IPS-15b (cell line): ENCODE results near the gene PCBP4.
"Not testable (repeated sequence)": the region's sequence is repeated elsewhere in the genome, so short reads cannot be mapped to it uniquely, and the experiment has no call there.

Source experiments
- H3K27me3 ChIP-seq: one replicate; pipeline ENCODE4 v1.6.1; 2013; ENCODE audit warnings: low read length; ENCODE audit not compliant: control insufficient read depth, insufficient read depth
- H3K36me3 ChIP-seq: one replicate; pipeline ENCODE4 v1.6.1; 2013; ENCODE audit warnings: low read length; ENCODE audit not compliant: control insufficient read depth, insufficient read depth
- H3K4me1 ChIP-seq: one replicate; pipeline ENCODE4 v1.6.1; 2013; ENCODE audit warnings: mild to moderate bottlenecking, low read length; ENCODE audit not compliant: control insufficient read depth, insufficient read depth
- H3K4me3 ChIP-seq: one replicate; pipeline ENCODE4 v1.5.1; 2013; ENCODE audit warnings: low read depth, low read length
- H3K9ac ChIP-seq: one replicate; pipeline ENCODE4 v1.6.1; 2013; ENCODE audit warnings: low read depth, mild to moderate bottlenecking, low read length
- H3K9me3 ChIP-seq: one replicate; pipeline ENCODE4 v1.6.1; 2013; ENCODE audit warnings: mild to moderate bottlenecking, low read length; ENCODE audit not compliant: control insufficient read depth, insufficient read depth

PCBP4 gene

GRCh38 chr3:51990501-51990971 lies 23.3 kb upstream of the PCBP4 start:
- H3K36me3 ChIP-seq: peaks cover 20% of the 10 kb centered on the region
- H3K4me3 ChIP-seq, H3K9ac ChIP-seq, H3K27me3 ChIP-seq, H3K9me3 ChIP-seq, H3K4me1 ChIP-seq: not testable (repeated sequence)

DNA sequence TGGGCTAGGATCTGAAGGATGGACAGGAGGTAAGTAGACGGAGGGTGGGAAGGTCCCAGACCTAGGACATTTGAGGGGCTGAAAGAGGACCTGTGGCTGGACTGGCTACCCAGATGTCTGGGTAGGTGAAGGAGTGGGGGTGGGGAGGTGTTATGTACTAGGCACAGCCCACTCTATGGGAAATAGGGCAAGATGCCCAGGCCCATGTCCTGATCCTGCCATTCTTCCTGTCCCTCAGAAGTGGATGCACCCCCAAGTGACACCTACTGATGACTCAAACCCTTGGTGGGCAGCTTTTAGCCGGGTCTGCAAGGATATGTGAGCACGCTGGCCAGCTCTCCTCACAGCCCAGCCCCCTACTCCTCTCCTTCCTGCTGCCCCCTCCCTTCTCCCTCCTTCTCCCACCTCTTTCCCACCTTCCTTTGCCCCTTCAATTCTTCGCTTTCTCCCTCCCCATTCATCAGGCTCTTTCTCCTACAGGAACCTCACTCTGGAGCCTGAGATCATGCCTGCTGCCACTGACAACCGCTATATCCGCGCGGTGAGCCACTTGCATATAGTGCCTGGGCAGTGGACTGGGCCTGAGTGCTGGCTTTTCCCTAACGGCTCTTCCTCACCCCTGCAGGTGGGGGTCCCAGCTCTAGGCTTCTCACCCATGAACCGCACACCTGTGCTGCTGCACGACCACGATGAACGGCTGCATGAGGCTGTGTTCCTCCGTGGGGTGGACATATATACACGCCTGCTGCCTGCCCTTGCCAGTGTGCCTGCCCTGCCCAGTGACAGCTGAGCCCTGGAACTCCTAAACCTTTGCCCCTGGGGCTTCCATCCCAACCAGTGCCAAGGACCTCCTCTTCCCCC lies 21.3 kb upstream of the PCBP4 start:
- Histone ChIP-seq H3K27me3 (no peaks in the 10 kb centered on the region), H3K4me1 (peaks cover 3% of the 10 kb centered on the region), H3K9me3 (no peaks in the 10 kb centered on the region), H3K9ac (no peak overlapping the region), H3K4me3 (no peak overlapping the region), H3K36me3 (peaks cover 7% of the 10 kb centered on the region)

DNA sequence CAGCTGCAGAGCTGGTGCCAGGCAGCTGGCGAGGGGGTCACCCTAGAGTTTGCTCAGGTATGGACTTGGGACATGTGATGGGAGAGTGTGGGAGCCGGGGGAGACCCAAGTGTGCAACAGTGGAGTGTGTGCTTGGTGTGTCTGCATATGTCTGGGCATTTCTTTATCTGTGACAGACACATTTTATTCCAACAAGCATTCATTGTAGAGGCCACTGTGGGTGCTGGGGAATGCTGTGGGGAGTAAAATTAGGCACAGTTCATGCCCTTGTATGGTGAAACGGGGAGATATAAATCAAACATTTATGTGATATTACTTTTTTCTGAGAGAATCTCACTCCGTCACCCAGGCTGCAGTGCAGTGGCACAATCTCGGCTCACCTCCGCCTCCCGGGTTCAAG lies 20.3 kb upstream of the PCBP4 start:
- H3K4me3 ChIP-seq: no peak overlapping the region
- peaks cover 5% of the 10 kb centered on the region for H3K4me1 ChIP-seq
- H3K9ac ChIP-seq: no peak overlapping the region
- no peaks in the 10 kb centered on the region for H3K9me3 ChIP-seq
- H3K27me3 ChIP-seq: no peaks in the 10 kb centered on the region
- H3K36me3 ChIP-seq: no peaks in the 10 kb centered on the region

DNA sequence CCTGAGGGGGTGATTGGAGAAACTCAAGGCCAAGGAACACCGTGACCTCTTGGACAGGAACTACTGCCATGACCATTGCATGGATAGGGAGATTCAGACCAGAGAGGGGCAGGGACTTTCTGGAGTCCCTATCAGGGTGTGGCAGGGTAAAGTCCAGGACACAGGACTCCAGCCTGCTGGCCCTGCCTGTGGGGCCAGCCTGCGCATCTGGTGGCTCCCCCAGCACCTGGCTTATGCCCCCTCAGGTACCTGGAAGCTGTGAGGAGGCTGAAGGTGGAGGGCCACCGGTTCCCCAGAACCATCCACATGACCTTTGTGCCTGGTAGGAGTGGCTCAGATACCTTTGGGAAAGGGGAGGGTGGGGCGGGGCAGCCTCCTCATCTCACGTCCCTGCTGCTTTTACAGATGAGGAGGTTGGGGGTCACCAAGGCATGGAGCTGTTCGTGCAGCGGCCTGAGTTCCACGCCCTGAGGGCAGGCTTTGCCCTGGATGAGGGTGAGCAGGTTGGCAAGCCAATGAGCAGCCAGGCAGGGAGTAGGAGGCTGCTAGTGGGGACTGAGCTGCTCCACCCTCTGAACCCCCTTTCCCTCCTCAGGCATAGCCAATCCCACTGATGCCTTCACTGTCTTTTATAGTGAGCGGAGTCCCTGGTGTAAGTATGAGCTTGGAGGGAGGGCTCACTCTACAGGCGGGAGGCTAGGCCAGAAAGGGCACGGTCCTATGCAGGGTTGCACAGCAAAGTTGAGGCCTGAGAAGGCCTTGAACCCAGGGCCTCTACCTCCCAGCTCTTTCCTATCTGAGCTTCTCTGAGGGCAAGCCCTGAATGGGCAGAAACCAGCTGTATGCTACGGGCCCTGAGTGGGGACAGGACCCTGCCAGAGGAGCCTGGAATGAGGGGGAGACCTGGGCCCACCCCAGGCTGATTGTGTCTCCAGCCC lies 19.0 kb upstream of the PCBP4 start:
- no peak overlapping the region for H3K4me3 ChIP-seq
- no peaks in the 10 kb centered on the region for H3K36me3 ChIP-seq
- no peaks in the 10 kb centered on the region for H3K9me3 ChIP-seq
- no peak overlapping the region for H3K9ac ChIP-seq
- peaks cover 9% of the 10 kb centered on the region for H3K4me1 ChIP-seq
- no peaks in the 10 kb centered on the region for H3K27me3 ChIP-seq

GRCh38 chr3:51985063-51985462 lies 17.8 kb upstream of the PCBP4 start:
- Histone ChIP-seq H3K9ac (no peak overlapping the region), H3K36me3 (no peaks in the 10 kb centered on the region), H3K4me3 (no peak overlapping the region), H3K27me3 (no peaks in the 10 kb centered on the region), H3K9me3 (no peaks in the 10 kb centered on the region), H3K4me1 (peaks cover 9% of the 10 kb centered on the region)

DNA sequence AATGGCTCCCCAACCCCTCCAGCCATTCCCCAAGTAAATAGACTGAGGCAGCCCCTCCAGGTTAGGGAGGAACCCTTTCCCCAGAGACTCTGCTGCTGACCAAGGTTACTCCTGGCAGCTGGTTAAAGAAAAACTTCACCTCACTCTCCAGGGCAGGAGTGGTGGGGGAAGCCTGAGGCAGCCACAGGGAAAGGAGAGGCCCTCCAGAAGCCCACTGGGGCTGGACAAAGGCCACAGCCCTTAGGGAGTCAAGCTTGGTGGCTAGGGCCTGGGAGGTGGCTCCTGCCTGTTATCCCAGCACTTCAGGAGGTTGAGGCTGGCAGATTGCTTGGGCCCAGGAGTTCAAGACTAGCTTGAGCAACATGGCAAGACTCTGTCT lies 17.0 kb upstream of the PCBP4 start:
- Histone ChIP-seq H3K9ac (no peak overlapping the region), H3K36me3 (no peaks in the 10 kb centered on the region), H3K4me3 (no peak overlapping the region), H3K27me3 (no peaks in the 10 kb centered on the region), H3K4me1 (peaks cover 9% of the 10 kb centered on the region), H3K9me3 (no peaks in the 10 kb centered on the region)

GRCh38 chr3:51983578-51984268 lies 16.5 kb upstream of the PCBP4 start:
- peak overlapping the region; percentile 39 for H3K9ac ChIP-seq
- H3K9me3 ChIP-seq: no peaks in the 10 kb centered on the region
- peaks cover 9% of the 10 kb centered on the region for H3K4me1 ChIP-seq
- H3K36me3 ChIP-seq: no peaks in the 10 kb centered on the region
- H3K27me3 ChIP-seq: no peaks in the 10 kb centered on the region
- peak overlapping the region; percentile 84 for H3K4me3 ChIP-seq

GRCh38 chr3:51982838-51983577 lies 15.8 kb upstream of the PCBP4 start, which contains the start of gene ACY1:
ACY1 (plus strand) TSS chr3:51983535; CDS start chr3:51984065, 530 bp downstream.
- peaks cover 9% of the 10 kb centered on the region for H3K4me1 ChIP-seq
- no peaks in the 10 kb centered on the region for H3K9me3 ChIP-seq
- H3K36me3 ChIP-seq: no peaks in the 10 kb centered on the region
- H3K27me3 ChIP-seq: peaks cover 2% of the 10 kb centered on the region
- peak within 1 kb of the TSS; percentile 39 for H3K9ac ChIP-seq
- H3K4me3 ChIP-seq: peak within 1 kb of the TSS; percentile 84

DNA sequence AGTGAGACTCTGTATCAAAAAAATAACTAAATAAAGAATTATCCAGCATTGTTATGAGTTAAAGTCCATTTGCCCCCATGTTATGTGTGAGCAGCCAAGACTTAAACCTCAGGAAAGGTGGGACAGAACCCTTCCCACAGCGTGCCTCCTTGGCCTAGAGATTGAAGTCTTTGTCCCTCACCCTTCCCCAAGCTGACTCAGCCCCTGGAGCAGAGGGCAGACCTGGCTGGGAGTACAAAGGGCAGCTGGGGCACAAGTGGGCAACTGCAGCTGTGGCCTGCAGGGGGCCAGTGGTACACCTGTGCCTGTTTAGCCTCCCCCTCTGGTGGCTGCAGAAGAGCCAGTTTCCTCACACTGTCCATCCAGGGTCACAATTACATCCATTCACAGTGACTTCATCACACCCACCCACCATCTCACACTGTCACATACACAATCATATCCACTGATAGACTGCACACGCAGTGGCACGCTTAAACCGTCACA lies 15.1 kb upstream of the PCBP4 start:
- peak overlapping the region; percentile 39 for H3K9ac ChIP-seq
- H3K9me3 ChIP-seq: no peaks in the 10 kb centered on the region
- peaks cover 7% of the 10 kb centered on the region for H3K27me3 ChIP-seq
- H3K4me3 ChIP-seq: peak overlapping the region; percentile 84
- peaks cover 9% of the 10 kb centered on the region for H3K4me1 ChIP-seq
- no peaks in the 10 kb centered on the region for H3K36me3 ChIP-seq

DNA sequence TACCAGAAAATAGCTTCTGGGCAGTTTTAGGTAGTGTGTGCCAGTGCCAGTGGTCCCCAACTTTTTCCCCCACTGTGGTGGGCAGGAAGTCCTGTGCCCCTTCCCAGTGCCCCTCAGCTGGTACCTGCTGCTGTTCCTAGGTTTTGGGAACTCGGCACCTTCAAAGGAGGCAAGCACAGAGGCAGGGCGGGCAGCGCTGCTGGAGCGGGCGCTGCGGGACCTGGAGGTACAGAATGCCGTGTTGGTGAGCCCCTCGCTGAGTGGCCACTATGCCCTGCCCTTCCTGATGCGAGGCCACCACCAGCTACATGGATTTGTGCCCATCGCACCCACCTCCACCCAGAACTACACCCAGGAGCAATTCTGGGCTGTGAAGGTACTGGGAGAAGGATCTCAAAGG lies 13.0 kb upstream of the PCBP4 start:
- peaks cover 9% of the 10 kb centered on the region for H3K4me1 ChIP-seq
- H3K36me3 ChIP-seq: no peaks in the 10 kb centered on the region
- H3K9me3 ChIP-seq: no peaks in the 10 kb centered on the region
- H3K4me3 ChIP-seq: no peak overlapping the region
- H3K27me3 ChIP-seq: peaks cover 22% of the 10 kb centered on the region
- H3K9ac ChIP-seq: no peak overlapping the region

DNA sequence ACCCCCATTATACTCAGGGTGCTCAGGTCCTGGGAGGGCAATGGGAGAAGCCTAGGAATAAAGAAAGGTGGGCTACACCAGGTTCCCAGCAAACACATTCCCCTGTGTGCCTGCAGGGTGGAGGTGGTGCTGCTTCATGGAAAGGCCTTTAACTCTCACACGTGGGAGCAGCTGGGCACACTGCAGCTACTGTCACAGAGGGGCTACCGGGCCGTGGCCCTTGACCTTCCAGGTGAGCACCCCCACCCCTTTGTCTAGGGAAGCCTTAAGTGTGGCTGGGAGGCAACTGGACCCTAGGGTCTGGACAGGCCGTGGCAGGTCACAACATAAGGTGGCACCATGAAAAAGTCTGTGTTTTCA lies 10.9 kb upstream of the PCBP4 start:
- H3K9me3 ChIP-seq: no peaks in the 10 kb centered on the region
- no peaks in the 10 kb centered on the region for H3K36me3 ChIP-seq
- peaks cover 15% of the 10 kb centered on the region for H3K4me1 ChIP-seq
- peaks cover 32% of the 10 kb centered on the region for H3K27me3 ChIP-seq
- no peak overlapping the region for H3K4me3 ChIP-seq
- no peak overlapping the region for H3K9ac ChIP-seq
